G401 (cell line): ENCODE data around the gene SYNE2. TPM values are rescaled to one million over a fixed set of nuclear protein-coding genes. Genes with fewer than 3 reads are reported as not detected.
"Not testable (repeated sequence)": the region's sequence is repeated elsewhere in the genome, so short reads cannot be mapped to it uniquely, and the experiment has no call there.

Experiments
- DNase-seq: peaks from one replicate; pipeline ENCODE4 v3.0.0-alpha.2; 2015; ENCODE audit warnings: low spot score
- in situ Hi-C: cut with HindIII; loops from 2 replicates; pipeline ENCODE4 v1.10.0; 2016; ENCODE audit warnings: low sequenced_read_pairs, mixed read lengths
- total RNA-seq: library from RNA; depleted of rRNA; stranded (reverse); fragments of >200 nt; shearing (Covaris generic); gene quantifications from 2 replicates; pipeline ENCODE4 v1.2.3, GENCODE V29; 2014

SYNE2 gene
- total RNA-seq, 1 experiment from 2014 or later, result 6.2 TPM

- peak; percentile 43 for DNase-seq
- in situ Hi-C loops, result no loop called here
These were observed 294.5 kb downstream of the SYNE2 start for GRCh38 chr14:64147126-64147790.

- no peak for DNase-seq
- in situ Hi-C loops, result no loop called here
These were observed 297.1 kb downstream of the SYNE2 start for GRCh38 chr14:64149921-64150320.

GRCh38 chr14:64158608-64159007 lies 305.8 kb downstream of the SYNE2 start:
- in situ Hi-C loops, result no loop called here
- DNase-seq, result peak; percentile 84

- DNase-seq, result peak; percentile 49
- in situ Hi-C loops, result no loop called here
These were observed 306.8 kb downstream of the SYNE2 start for GRCh38 chr14:64159588-64159987.

- in situ Hi-C loops, result no loop called here
- no peak for DNase-seq
These were observed 317.4 kb downstream of the SYNE2 start for GRCh38 chr14:64170181-64170580.

- in situ Hi-C loops, result no loop called here
These were observed 322.3 kb downstream of the SYNE2 start for GRCh38 chr14:64174922-64175782.

GRCh38 chr14:64176330-64176729 lies 323.5 kb downstream of the SYNE2 start:
- in situ Hi-C loops, result no loop called here
- no peak for DNase-seq

More at GRCh38 chr14:64174922-64175782, 322.3 kb downstream of the SYNE2 start:
- DNase-seq, result no peak

GRCh38 chr14:64178814-64179213 lies 326.0 kb downstream of the SYNE2 start:
- in situ Hi-C loops, result no loop called here
- no peak for DNase-seq

GRCh38 chr14:64182908-64183307 lies 330.1 kb downstream of the SYNE2 start:
- DNase-seq, in situ Hi-C loops: not testable (repeated sequence)

GRCh38 chr14:64184103-64184729 lies 331.4 kb downstream of the SYNE2 start:
- in situ Hi-C loops, result no loop called here
- peak; percentile 30 for DNase-seq

GRCh38 chr14:64185184-64185583 lies 332.4 kb downstream of the SYNE2 start:
- in situ Hi-C loops, result no loop called here
- DNase-seq, result no peak

GRCh38 chr14:64186231-64187129 lies 333.7 kb downstream of the SYNE2 start:
- in situ Hi-C loops, result no loop called here
- DNase-seq, result no peak

GRCh38 chr14:64187331-64187730 lies 334.5 kb downstream of the SYNE2 start:
- in situ Hi-C loops, result no loop called here
- no peak for DNase-seq

GRCh38 chr14:64190974-64191502 lies 338.2 kb downstream of the SYNE2 start:
- in situ Hi-C loops, result no loop called here
- DNase-seq, result no peak

- DNase-seq, result no peak
- in situ Hi-C loops, result no loop called here
These were observed 339.0 kb downstream of the SYNE2 start for GRCh38 chr14:64191756-64192155.

GRCh38 chr14:64193821-64194220 lies 341.0 kb downstream of the SYNE2 start:
- in situ Hi-C loops, result no loop called here
- DNase-seq, result no peak

GRCh38 chr14:64194404-64194803 lies 341.6 kb downstream of the SYNE2 start:
- in situ Hi-C loops, result no loop called here
- DNase-seq, result no peak

GRCh38 chr14:64195199-64195598 lies 342.4 kb downstream of the SYNE2 start:
- no peak for DNase-seq
- in situ Hi-C loops, result no loop called here

- DNase-seq, result peak; percentile 55
- in situ Hi-C loops, result no loop called here
These were observed 343.3 kb downstream of the SYNE2 start for GRCh38 chr14:64196056-64196455.
